HG03135 (cell line): ENCODE data around the gene MAP4K1.
A peak's percentile ranks its signal among the peaks of the same experiment; 100 is the strongest.
"Not testable (repeated sequence)": the region's sequence is repeated elsewhere in the genome, so short reads cannot be mapped to it uniquely, and the experiment has no call there.

ENCODE experiments used
- ATAC-seq: cut with Tn5 transposase; IDR thresholded peaks from one replicate; pipeline ENCODE4 v1.9.1; 2021; ENCODE audit warnings: mild to moderate bottlenecking, moderate library complexity; ENCODE audit not compliant: unreplicated experiment

The MAP4K1 gene

DNA sequence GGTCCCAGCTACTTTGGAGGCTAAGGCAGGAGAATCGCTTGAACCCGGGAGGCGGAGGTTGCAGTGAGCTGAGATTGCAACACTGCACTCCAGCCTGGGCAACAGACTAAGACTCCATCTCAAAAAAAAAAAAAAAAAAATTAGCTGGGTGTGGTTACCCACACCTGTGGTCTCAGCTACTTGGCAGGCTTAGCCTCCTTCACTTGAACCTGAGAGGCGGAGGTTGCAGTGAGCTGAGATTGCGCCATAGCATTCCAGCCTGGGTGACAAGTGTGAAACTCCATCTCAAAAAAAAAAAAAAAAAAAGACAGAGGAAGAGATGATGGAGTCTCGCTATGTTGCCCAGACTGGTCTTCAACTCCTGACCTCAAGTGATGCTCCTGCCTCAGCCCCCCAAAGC is 38.4 kb downstream of the MAP4K1 start:
- ATAC-seq, result not testable (repeated sequence)

GRCh38 chr19:38577826-38578225 is 39.9 kb downstream of the MAP4K1 start:
- ATAC-seq, result no peak

GRCh38 chr19:38571682-38572081 is 46.1 kb downstream of the MAP4K1 start:
- no peak for ATAC-seq

- ATAC-seq, result no peak
These were observed 48.3 kb downstream of the MAP4K1 start for GRCh38 chr19:38569368-38569983.

DNA sequence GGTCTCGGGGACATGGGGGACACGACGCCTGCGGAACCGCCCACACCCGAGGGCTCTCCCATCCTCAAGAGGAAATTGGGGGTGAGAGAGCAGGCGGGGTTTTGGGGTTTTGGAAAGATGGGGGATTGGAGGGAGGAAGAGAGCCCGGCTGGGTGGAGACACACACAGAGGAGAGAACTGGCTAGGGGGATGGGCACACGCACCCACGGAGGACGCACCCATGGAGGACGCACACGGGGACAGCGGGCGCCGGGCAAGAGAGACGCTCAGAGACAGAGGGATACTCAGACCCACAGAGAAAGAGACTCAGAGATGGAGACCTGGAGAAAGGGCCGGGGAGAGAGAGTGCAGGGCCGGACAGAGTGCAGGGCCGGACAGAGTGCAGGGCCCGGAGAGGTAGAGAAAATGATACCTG is 52.1 kb downstream of the MAP4K1 start:
- no peak for ATAC-seq

GRCh38 chr19:38564981-38565690 is 52.6 kb downstream of the MAP4K1 start:
- no peak for ATAC-seq

DNA sequence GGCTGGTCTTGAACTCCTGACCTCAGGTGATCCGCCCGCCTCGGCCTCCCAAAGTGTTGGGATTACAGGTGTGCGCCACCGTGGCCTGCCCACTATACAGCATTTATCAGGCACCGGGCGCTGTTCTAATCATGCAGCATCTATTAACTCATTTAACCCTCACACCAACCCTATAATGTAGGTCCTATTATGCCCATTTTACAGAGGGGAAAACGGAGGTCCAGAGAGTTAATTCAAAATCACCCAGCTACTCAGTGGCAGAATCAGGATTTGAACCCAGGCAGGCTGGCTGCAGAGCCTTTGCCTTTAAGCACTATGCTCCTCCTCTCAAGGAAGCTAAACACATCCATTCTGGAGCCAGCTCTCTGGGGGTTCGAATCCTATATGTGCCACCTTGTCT is 54.3 kb downstream of the MAP4K1 start:
- no peak for ATAC-seq

DNA sequence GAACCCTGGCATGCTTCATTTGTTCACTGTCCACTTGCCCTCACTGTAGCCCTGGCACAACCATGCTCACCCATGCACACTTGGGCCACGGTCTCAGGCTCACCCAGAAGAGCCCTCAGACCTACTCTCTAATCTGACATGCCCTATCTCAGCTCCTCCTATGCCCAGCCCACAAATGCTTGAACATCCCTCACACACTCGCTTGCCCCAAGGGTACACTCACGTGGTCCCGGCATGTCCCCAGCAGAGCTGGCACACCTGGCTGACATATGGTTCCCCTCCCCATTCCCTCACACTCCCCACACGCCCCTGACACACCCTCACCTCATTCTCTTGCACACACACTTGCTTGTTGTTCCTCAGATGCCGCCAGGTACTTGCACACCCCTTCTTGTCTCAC is 55.7 kb downstream of the MAP4K1 start:
- ATAC-seq, result no peak

- ATAC-seq, result no peak
These were observed 56.1 kb downstream of the MAP4K1 start for GRCh38 chr19:38561658-38562057.

DNA sequence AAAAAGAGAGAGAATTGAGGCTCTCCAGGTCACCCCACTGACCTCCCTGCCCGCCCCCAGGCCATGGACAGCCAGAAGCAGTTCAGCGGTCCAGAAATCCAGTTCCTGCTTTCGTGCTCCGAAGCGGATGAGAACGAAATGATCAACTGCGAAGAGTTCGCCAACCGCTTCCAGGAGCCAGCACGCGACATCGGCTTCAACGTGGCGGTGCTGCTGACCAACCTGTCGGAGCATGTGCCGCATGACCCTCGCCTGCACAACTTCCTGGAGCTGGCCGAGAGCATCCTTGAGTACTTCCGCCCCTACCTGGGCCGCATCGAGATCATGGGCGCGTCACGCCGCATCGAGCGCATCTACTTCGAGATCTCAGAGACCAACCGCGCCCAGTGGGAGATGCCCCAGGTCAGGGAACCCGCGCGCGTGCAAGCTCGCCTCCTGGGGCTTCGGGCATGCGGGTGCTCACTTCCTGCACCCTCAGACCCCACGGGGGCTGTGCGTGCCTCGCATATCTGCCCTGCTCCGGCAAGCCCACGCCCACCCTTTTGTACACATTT is 56.6 kb downstream of the MAP4K1 start:
- ATAC-seq, result no peak

- ATAC-seq, result peak; percentile 63
These were observed 58.0 kb downstream of the MAP4K1 start for GRCh38 chr19:38559428-38560401.

GRCh38 chr19:38558933-38559332 is 58.8 kb downstream of the MAP4K1 start:
- not testable (repeated sequence) for ATAC-seq

DNA sequence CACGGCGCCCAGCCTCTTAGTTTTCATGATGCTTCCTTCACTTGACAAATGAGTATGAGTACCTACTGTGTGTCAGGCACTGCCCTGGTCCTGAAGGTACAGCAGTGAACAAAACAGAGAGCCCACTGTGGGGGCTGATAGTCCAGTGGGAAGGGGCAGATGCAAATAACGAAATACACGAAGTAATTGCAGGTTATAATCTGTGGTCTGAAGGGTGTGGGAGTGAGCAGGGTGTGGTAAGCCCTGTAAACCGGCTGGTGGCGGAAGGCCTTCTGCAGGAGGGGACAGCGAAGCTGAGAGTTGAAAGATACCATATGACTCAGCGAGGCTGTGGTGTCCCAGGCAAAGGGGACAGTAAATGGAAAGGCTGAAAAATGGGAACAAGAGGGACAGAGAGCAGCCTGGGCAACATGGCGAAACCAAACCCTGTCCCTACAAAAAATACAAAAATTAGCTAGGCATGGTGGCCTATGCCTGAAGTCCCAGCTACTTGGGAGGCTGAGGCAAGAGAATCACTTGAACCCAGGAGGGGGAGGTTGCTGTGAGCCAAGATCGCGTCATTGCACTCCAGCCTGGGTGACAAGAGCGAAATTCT is 60.5 kb downstream of the MAP4K1 start:
- ATAC-seq, result no peak

DNA sequence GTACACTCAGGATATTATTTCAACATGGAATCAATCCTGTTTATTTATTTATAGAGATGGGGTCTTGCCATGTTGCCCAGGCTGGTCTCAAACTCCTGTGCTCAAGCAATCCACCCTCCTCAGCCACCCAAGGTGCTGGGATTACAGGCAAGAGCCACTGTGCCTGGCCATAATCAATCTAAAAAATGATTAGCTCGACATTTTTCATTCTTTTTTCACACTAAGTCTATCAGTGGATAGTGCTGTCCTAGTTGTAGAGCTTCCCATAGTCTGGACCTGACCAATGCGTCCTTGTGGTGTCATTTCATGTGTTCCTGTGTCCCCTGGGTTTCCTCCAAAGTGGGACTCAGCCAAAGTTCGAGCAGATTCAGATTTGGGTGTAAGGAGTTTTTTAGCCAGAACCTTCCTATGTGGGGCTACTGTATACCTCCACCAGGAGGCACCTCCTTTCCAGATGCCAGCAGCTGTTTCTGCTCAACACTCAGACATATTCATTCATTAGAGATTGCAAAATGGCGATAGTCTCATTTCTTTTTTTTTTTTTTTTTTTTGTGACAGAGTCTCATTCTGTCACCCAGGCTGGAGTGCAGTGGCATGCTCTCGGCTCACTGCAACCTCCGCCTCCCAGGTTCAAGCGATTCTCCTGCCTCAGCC is 61.1 kb downstream of the MAP4K1 start:
- no peak for ATAC-seq

- no peak for ATAC-seq
These were observed 62.6 kb downstream of the MAP4K1 start for GRCh38 chr19:38555200-38555599.

DNA sequence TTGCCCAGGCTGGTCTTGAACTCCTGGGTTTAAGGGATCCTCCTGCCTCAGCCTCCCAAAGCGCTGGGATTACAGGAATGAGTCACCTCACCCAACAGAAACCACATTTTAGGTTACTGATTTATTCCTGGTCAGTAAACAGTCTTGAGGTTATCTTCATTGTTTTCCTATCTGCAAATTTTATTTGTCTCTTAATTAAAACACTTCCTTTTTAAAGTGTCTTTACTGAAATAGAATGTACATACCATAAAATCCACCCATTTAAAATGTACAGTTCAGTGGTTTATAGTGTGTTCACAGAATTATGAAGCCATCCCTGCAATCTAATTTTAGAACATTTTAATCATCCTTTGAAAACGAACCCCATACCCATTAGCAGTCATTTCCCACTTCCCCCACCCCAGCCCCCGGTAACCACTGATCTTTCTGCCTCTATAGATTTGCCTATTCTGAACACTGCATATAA is 63.0 kb downstream of the MAP4K1 start:
- ATAC-seq, result no peak

DNA sequence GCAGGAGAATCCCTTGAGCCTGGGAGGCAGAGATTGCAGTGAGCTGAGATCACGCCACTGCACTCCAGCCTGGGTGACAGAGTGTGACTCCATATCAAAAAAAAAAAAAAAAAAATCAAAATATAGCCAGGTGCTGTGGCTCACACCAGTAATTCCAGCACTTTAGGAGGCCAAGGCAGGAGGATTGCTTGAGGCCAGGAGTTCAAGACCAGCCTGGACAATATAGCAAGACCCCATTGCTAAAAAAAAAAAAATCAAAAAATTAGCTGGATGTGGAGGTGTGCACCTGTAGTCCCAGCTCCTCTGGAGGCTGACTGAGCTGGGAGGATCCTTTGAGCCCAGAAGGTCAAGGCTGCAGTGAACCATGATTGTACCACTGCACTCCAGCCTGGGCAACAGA is 64.5 kb downstream of the MAP4K1 start:
- not testable (repeated sequence) for ATAC-seq

GRCh38 chr19:38551450-38551813 is 66.3 kb downstream of the MAP4K1 start:
- ATAC-seq, result peak; percentile 53

- ATAC-seq, result no peak
These were observed 67.4 kb downstream of the MAP4K1 start for GRCh38 chr19:38550376-38550775.

GRCh38 chr19:38549942-38550341 is 67.8 kb downstream of the MAP4K1 start:
- ATAC-seq, result no peak
